HTR-8/SVneo (cell line): ENCODE data around the gene LIX1.
"Not testable (repeated sequence)": the region's sequence is repeated elsewhere in the genome, so short reads cannot be mapped to it uniquely, and the experiment has no call there.

Source experiments
- DNase-seq: peaks from one replicate; pipeline ENCODE4 v3.0.0; 2011; ENCODE audit warnings: low spot score, mixed read lengths; ENCODE audit not compliant: insufficient read length
- FAIRE-seq: peaks from 2 replicates; lab custom pipeline; 2011; peaks lifted over from hg19 to GRCh38; lab: Jason Lieb, UNC

The LIX1 gene

DNA sequence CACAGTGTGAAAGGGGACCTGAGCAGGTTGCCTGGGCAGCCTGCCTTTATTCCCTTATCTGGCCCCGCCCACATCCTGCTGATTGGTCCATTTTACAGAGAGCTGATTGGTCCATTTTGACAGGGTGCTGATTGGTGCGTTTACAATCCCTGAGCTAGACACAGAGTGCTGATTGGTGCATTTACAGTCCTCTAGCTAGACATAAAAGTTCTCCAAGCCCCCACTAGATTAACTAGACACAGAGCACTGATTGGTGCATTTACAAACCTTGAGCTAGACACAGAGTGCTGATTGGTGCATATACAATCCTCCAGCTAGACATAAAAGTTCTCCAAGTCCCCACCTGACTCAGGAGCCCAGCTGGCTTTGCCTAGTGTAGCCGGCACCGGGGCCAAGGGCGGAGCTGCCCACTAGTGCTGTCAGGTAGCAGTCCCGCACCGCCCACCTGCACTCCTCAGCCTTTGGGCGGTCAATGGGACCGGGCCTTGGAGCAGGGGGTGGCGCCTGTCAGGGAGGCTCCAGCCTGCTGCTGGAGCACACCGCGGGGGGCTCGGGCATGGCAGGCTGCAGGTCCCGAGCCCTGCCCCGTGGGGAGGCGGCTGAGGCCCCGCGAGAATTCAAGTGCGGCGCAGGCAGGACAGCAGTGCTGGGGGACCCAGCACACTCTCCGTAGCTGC, 57.5 kb downstream of the LIX1 start:
- not testable (repeated sequence) for FAIRE-seq, DNase-seq

DNA sequence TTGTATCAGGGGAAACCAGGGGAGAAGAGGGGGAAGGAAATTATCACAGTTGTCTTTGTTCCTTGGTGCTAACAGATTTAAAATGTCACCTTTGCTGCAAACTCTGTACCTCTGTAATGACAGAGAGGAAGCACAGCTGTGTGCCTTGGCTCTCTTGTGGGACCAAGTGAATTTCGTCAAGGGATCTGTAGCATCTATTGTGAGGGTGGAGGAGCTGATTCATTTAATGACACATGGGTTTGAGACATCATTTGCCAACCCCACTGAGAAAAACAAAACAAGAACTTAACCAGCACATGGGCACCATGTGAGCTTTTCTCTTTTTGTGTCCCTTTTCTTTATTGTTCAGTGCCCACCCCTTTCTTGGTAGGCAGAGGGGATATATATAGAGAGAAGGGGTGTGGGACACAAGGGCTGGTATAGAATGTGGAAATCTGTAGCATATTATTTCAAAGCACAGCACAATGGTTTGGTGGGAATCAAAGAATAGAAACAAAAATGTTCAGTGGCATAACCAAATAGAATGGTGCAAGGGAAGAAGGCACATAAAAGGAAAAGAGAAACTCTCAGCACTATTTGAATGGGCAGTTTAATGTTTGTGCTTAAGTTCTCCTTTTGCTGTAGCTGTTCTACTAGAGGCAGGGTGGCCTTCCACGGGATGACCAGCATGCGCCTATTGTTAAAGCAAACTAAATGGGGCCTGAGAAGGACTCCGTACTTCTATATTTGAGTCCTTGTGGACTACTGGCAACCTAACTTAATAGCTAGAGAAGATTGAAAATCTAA, 63.3 kb downstream of the LIX1 start:
- FAIRE-seq (no peak), DNase-seq (no peak)

DNA sequence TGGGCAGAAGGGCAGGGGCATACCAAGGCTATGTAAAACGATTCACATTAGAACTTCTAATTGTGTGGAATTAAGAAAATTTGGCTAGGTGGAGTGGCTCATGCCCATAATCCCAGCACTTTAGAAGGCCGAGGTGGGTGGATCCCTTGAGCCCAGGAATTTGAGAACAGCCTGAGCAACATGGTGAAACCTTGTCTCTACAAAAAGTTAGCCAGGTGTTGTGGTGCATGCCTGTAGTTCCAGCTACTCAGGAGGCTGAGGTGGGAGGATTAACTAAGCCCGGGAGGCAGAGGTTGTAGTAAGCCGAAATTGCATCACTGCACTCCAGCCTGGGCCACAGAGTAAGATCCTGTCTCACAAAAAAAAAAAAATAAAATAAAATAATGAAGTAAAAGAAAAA, 65.2 kb downstream of the LIX1 start:
- FAIRE-seq, result no peak
- no peak for DNase-seq

DNA sequence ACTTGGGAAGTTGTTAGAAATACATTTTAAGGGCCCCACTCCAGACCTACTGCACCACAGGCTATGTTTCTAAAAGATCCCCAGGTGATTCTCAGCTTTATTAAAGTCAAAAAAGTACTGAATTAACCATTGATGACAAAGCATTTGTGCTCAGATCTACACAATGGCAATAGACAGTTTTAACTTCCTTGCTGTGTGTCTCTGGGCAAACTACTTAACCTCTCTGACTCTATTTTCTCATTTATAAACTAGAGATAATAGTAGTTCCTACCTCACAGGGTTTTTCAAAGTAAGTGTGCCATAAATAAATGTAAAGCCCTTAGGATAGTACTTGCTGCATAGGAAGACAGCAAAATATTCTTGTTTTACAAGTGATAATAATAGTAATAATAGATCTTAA, 66.3 kb downstream of the LIX1 start:
- FAIRE-seq, result no peak
- DNase-seq, result no peak

DNA sequence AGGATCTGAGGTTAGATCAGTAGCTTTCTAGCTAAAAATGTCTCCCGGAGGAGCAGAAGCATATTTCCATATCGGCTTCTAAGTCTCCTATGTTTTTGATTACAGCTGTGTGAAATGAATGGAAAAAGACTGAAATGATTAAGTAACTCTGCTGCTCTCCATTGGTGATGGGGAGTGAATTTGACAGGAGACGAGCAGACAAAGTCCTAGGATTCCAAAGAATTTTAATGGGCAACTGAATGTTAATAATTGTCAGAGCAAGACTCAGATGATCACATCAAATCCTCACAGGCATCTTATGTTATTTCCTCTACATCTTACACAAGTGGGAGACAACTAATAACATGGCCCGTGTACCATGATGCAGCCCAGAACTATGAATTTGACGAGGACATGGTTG, 66.8 kb downstream of the LIX1 start:
- DNase-seq, result no peak
- FAIRE-seq, result no peak

DNA sequence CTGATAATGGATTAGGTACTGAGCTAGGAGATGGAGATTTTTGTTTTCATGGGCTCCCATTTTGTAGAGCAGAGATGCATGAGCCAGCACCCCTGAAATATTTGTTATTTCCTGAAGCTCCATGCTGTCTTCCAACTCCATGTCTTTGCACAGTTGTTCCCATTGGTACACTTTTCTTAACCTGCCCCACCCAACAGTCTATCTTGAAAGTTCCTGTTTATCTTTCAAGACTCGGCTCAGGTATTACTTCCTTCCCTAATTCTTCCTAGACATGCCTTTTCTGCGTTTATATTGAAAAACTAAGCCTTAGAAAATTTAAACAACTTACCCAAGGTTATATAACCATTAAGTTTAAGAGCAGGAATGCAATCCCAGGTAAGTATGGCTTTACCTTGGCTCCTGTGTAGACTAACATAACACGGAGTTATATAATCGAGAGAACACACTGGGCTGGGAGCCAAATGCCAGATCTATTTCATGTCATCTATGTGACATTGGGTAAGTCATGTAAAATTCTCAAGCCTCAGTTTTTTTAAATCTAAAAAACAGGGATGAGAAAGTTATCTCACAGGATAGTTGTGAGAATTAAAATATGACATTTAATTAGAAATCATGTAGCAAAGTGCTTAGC, 67.4 kb downstream of the LIX1 start:
- no peak for FAIRE-seq

DNA sequence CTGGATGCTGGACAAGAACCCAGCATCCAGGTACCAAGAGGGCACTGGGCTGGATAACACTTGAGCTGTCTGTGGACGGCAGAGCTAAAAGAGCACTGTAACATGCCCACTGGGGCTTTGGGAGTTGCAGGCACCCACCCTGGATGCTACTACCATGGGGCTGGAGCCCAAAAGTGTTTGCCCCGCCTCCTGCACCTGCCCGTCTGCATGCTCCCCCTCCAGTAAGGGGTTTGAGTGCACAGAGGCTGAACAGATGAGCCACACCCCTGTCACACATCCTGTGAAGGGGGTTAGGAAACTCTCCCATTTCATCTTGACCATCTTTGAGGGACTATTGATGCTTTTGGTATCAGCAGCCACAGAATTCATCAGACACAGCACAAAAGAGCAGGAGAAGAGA, 69.0 kb downstream of the LIX1 start:
- DNase-seq (no peak), FAIRE-seq (no peak)

More for the DNA sequence above, 67.4 kb downstream of the LIX1 start:
- DNase-seq, result no peak

DNA sequence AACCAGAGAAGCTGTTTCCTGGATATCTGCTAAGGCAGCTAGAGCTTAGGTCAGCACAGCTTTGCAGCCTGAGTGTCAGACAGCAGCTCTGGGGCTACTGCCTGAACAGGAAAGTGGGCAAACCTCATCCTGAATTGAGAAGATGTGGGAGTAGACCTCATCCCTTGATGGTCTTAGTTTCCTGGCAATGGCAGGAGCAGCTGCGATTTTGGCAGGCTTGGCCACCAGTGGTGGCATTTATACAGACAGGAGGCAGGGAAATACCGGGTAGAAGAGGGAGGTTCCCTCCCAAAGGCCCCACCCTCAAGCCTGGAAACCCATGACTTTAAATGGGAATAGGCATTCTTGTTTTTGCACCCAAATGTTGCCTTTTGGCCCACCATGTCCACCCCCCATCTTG, 69.7 kb downstream of the LIX1 start:
- no peak for FAIRE-seq

DNA sequence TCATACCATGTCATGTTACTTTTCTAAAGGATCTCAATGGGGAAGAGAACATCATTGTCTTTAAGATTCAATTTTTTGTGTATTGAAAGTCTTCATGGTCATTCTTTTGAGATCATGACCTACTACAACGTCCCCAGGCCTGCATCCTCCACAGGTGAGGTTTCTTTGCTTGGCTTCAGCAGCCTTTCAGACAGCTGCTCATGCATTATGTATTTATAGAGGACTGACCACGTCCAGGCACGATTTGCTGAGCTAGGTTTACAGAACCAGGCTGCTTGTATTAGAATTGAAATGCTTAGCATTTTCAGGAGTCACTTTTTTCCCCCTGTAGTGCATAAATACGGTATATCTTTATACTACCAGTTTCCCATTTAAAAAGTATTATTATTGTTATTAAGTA, 70.4 kb downstream of the LIX1 start:
- no peak for DNase-seq
- FAIRE-seq, result no peak

More for the DNA sequence above, 69.7 kb downstream of the LIX1 start:
- DNase-seq, result no peak

DNA sequence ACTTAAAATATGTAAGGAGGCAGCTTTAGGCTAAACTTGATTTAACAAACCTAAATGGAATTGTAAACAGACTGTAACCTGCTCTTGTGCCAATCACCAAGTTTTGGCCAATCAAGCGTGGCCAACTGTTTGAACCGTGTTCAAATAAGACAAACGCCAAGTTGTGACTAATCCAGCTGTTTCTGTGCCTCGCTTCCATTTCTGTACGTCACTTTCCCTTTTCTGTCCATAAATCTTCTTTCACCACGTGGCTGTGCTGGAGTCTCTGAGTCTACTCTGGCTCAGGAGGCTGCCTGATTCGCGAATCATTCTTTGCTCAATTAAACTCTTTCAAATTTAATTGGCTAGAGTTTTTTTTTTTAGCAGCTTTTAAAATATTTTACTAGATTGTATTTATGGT, 71.3 kb downstream of the LIX1 start:
- FAIRE-seq, result no peak
- DNase-seq, result no peak

DNA sequence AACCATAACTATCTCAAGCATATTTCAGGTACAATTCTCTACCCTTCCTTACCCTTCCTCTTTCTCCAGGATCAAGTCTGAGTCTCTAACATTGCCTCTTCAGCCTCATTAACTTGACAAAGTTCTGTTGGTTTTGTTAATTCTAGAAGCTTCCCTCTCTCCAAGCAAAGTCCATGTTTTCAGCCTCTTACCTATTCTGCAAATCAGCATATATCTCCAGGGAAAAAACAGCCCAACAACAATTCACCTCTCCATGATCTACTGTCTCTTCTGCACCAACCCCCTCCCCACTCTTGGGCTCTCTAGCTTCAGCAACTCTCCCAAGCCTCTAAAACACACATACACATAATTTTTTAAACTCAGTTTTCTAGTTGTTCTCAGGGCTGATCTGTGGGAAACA, 72.2 kb downstream of the LIX1 start:
- DNase-seq, result no peak
- no peak for FAIRE-seq

DNA sequence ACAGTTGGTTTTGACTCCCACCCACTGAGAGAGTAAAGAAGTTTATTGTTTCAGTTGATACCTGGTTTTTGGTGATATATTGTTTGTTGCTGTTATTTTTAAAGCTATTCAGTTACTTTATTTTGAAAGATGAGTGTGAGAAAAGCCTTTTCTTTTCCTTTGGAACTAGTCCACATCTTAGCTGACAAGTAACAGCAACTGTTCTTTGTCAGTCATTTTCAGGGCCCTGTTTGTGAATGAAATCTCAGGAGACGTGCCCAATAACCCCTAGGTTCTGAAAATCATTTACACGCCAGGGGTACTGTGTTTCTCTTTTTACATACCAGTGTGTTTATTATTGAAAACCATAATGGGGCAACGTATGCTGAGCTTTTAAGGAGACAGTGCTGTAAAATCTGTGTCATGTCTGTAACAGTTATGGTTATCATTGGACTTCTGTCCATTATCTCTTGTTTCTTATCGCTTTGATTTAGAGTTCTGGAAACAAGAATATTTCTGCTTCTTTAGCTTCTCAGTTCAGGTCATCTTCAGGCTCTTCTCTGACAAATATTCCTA, 75.0 kb downstream of the LIX1 start:
- FAIRE-seq (no peak), DNase-seq (no peak)

DNA sequence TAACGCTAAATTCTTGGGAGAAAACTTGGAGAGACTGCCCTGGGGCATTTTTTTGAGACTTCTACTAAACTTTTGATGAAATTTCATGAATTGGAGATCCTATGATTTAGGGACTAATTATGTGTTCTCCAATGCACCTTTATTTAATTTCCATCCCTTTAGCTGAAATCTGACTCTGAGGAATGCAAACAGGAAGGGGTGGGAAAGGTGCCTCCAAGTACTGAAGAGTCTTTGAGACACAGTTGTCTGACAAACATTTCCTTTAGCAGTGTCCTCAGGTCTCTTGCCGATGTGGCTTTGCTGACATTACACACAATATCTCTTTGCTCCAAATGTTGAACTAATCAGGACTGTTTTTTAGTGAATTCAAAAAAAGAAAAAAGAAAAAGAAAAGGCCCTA, 76.9 kb downstream of the LIX1 start:
- no peak for FAIRE-seq
- peak; percentile 12 for DNase-seq

DNA sequence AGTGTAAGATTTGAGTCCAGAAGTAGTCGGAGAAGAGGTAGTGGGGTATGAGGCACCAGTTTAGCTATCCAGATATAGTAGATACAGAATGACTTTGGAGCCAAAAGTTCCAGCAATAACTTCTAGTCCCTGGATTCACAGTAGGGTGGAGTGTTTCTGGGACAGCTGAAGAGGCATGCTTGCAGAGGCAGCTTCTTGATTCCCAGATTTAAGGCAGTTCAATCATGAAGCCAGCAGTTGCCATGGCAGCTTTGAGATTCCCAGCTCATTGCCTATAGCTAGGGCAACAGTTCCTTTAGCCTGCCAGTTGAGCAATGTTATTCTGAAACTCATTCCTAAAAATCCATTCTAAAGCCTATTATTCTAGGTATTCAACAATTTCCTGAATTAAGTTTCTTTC, 79.2 kb downstream of the LIX1 start:
- no peak for FAIRE-seq

DNA sequence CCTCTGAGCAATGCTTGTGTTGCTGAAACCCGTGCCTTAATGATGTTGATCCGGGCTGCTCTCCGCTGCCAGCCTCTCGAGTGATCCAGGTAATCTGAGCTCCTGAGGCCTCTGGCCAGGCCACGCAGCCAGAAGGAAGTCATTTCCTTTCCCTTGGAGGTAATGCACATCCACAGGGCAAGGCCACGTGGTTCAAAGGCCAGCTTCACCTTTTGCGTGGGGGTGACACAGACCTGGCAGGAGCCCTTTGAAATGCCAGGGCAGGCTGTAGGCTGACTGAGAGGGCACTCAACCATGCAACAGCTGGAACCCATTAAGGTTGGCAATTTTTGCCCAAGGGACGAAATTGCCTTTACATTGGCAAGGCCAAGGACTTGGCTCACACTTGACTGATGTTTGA, 80.4 kb downstream of the LIX1 start:
- FAIRE-seq (no peak), DNase-seq (no peak)

More for the DNA sequence above, 79.2 kb downstream of the LIX1 start:
- DNase-seq, result no peak

DNA sequence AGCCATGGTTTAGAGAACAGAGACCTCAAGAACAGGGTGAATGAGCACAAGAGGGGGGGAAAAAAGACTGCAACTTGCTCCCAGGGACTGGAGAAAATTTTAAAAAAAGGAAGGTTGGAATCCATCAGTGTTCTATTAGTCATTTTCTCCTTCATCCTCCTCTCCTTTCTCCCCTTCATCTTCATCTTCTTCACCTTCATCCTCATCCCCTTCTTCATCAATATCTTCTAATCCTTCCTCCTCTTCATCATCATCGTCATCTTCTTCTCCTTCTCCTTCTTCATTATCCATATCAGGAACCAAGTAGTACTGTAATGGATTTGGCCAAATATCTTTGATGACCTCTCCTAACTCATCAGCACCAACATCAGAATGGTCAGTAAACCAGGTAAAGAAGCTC, 86.1 kb downstream of the LIX1 start:
- FAIRE-seq, result no peak
- DNase-seq, result no peak

DNA sequence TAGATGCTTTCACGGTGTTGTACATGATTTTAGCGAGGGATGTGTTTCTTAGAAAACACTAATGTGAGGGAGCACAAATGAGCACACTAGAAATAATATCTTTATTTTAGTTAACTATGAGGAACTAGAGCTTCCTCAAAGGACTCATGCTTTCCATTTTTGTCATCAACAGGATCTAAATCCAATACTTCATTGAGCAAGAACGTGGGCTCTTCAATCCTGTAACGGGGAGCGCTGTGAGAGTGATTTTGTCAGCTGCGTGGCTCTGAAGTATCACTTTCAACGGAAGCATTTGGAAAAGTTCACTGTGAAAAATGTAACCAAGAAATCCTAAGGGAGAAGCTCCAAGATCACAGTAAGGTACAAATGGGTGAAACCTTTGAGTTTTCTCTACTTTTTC, 93.2 kb downstream of the LIX1 start:
- FAIRE-seq (no peak), DNase-seq (no peak)

DNA sequence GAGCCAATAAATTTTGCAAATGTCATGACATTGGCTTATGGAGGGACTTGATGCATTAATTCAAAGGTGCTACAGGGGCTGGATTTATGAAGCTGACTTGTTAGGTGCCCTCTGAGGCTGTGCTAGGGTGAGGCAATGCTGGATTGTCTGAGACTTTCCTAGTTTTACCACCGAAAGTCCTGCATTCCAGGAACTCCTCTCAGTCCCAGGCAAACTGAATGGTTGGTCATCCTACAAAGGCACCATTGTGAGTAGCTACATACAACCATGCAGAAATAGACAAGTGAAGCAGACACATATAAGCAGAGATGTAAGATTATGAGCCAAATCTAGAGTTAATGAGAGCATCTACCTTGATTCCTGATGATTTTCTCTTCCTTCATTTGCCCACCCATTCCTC, 95.3 kb downstream of the LIX1 start:
- DNase-seq (no peak), FAIRE-seq (peak; percentile 23)

DNA sequence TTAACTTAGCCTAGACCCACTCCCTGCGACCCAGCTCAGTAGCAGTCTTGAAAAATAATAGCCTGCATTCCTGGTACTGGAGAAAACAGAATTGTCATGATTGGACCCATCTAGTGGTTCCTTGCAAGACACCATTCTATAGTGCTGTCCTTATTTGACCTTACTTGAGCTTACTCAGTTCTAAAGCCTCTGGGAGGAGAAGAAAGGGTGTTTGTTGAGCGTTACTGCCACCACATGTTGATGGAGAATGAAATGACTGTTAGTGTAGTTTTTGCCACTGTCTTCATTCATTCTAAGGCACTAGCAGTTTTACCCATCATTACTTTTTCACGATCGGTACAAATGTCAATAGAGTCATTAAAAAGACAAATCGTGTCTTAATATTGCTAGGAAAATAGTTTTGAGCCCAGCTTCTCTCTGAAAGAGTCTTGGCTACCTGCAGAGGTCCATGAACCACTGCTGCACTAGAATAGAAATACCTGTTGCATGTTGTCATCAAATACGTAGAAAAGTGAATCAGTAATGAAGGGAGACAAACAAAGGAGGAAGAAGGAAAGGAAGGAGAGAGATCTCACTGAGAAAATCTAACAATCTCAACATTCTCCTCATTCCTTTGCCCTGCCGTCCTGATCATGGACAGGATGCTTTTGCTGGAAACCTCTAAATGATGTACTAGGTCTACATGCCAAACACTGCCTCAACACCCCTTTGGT, 96.0 kb downstream of the LIX1 start:
- peak; percentile 21 for DNase-seq
- FAIRE-seq, result no peak

DNA sequence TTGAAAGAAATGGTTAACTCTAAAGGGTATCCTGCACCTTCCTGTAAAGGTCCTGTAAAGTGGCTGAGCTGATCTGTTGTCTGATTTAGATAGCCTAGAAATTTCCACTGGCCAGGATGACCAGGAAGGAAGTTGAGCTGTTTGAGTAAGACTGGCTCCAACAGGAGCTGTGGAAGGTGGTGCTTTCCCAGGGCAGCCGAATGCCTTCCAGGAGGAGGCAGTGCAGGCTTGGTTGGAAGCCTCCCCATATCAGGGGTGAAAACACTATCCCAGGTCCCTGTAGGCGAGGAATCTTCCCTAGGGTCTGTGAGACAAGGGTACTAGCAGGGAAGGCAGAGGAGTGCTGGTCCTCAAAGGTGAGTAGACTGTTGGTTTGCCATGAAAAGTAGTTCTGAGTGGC, 98.4 kb downstream of the LIX1 start:
- peak; percentile 9 for DNase-seq
- FAIRE-seq, result no peak
